Ectodermal cell (in vitro differentiated cells): ENCODE measurements around the gene RAB3GAP1.

Experiments
- H3K27ac ChIP-seq: 2 replicates; pipeline ENCODE4 v1.7.0; 2013; ENCODE audit warnings: mild to moderate bottlenecking, low read depth, low read length; ENCODE audit not compliant: insufficient read depth, poor library complexity, severe bottlenecking
- H3K27me3 ChIP-seq: 2 replicates; pipeline ENCODE4 v1.7.0; 2013; ENCODE audit warnings: mild to moderate bottlenecking, low read length; ENCODE audit not compliant: insufficient read depth, control insufficient read depth, poor library complexity, severe bottlenecking
- H3K36me3 ChIP-seq: one replicate; pipeline ENCODE4 v1.7.0; 2013; ENCODE audit warnings: low read length; ENCODE audit not compliant: control insufficient read depth, insufficient read depth
- H3K4me1 ChIP-seq: one replicate; pipeline ENCODE4 v1.7.0; 2013; ENCODE audit warnings: low read length; ENCODE audit not compliant: control insufficient read depth, insufficient read depth
- H3K4me3 ChIP-seq: 2 replicates; pipeline ENCODE4 v1.7.0; 2013; ENCODE audit warnings: low read depth, low read length, control low read depth; ENCODE audit not compliant: insufficient read depth
- H3K9me3 ChIP-seq: 2 replicates; pipeline ENCODE4 v1.7.0; 2013; ENCODE audit warnings: mild to moderate bottlenecking, low read length, moderate library complexity; ENCODE audit not compliant: control insufficient read depth
- WGBS, 2 experiments: methylation state at CpG; one replicate each; pipeline ENCODE4 v1.1.7; 2013; ENCODE audit warnings: missing lambda C conversion rate in 2 of 2; 5-methylcytosine and 5-hydroxymethylcytosine counted together

The RAB3GAP1 gene

GRCh38 chr2:135202751-135203150, 150.7 kb downstream of the RAB3GAP1 start:
- Histone ChIP-seq H3K27me3 (no peaks in the 10 kb centered on the region), H3K4me1 (no peaks in the 10 kb centered on the region), H3K27ac (no peak overlapping the region), H3K9me3 (no peaks in the 10 kb centered on the region), H3K36me3 (no peaks in the 10 kb centered on the region), H3K4me3 (no peak overlapping the region)

GRCh38 chr2:135203944-135204343, 151.9 kb downstream of the RAB3GAP1 start:
- H3K4me3 ChIP-seq: no peak overlapping the region
- H3K27me3 ChIP-seq: no peaks in the 10 kb centered on the region
- WGBS, 2 experiments: 94 to 95% methylated on average over 3 of the region's 3 CpGs
- no peak overlapping the region for H3K27ac ChIP-seq
- H3K9me3 ChIP-seq: no peaks in the 10 kb centered on the region
- no peaks in the 10 kb centered on the region for H3K36me3 ChIP-seq
- no peaks in the 10 kb centered on the region for H3K4me1 ChIP-seq

GRCh38 chr2:135208016-135208415, 155.9 kb downstream of the RAB3GAP1 start:
- Histone ChIP-seq H3K4me3 (no peak overlapping the region), H3K36me3 (no peaks in the 10 kb centered on the region), H3K4me1 (peaks cover 8% of the 10 kb centered on the region), H3K9me3 (no peaks in the 10 kb centered on the region), H3K27ac (no peak overlapping the region), H3K27me3 (no peaks in the 10 kb centered on the region)
- WGBS, 2 experiments: 90 to 96% methylated on average over 2 of the region's 2 CpGs

GRCh38 chr2:135212757-135213156, 160.7 kb downstream of the RAB3GAP1 start:
- Histone ChIP-seq H3K4me3 (no peak overlapping the region), H3K4me1 (peaks cover 11% of the 10 kb centered on the region), H3K27ac (peak overlapping the region; percentile 60), H3K27me3 (no peaks in the 10 kb centered on the region), H3K9me3 (no peaks in the 10 kb centered on the region), H3K36me3 (no peaks in the 10 kb centered on the region)
- 46 to 60% methylated on average over 2 of the region's 2 CpGs for WGBS, 2 experiments

GRCh38 chr2:135218426-135218825, 166.3 kb downstream of the RAB3GAP1 start:
- Histone ChIP-seq H3K4me3 (no peak overlapping the region), H3K9me3 (no peaks in the 10 kb centered on the region), H3K27me3 (no peaks in the 10 kb centered on the region), H3K36me3 (no peaks in the 10 kb centered on the region), H3K4me1 (no peaks in the 10 kb centered on the region), H3K27ac (no peak overlapping the region)
- 91 to 94% methylated on average over 2 of the region's 2 CpGs for WGBS, 2 experiments

- Histone ChIP-seq H3K27me3 (no peaks in the 10 kb centered on the region), H3K27ac (no peak overlapping the region), H3K36me3 (no peaks in the 10 kb centered on the region), H3K4me3 (no peak overlapping the region), H3K9me3 (no peaks in the 10 kb centered on the region), H3K4me1 (no peaks in the 10 kb centered on the region)
- whole genome bisulfite sequencing, 2 experiments: 94% methylated on average over 1 of the region's 1 CpG
These were observed 167.1 kb downstream of the RAB3GAP1 start for GRCh38 chr2:135219226-135219625.
